Lower leg skin (tissue), 3 donors: Measurements from ENCODE around the gene CDH13.

Experiments
- CTCF ChIP-seq, 3 donors: fragments of 450-650 bp; IDR thresholded peaks; one replicate each; pipeline ENCODE4 v1.5.1; 2016; ENCODE audit warnings: antibody characterized with exemption in 3 of 3, mild to moderate bottlenecking in 3 of 3, moderate library complexity in 2 of 3
- POLR2A ChIP-seq, 2 donors: fragments of 450-650 bp; IDR thresholded peaks; one replicate each; pipeline ENCODE4 v1.6.1; 2016 to 2017; ENCODE audit warnings: antibody characterized with exemption in 2 of 2, mild to moderate bottlenecking in 1 of 2, moderate library complexity in 1 of 2

GRCh38 chr16:82960918-82961317 lies 334.1 kb downstream of the CDH13 start:
- TF ChIP-seq CTCF (IDR thresholded peaks at IDR 0.05) (no peak), POLR2A (IDR thresholded peaks at IDR 0.05) (no peak)
